ENCODE data around the gene SNX9. TPM values are rescaled to one million over a fixed set of nuclear protein-coding genes. Genes with fewer than 3 reads are reported as not detected.

SNX9 gene
- total RNA-seq, 1 donor from 2014 or later: 65.0 TPM

DNA sequence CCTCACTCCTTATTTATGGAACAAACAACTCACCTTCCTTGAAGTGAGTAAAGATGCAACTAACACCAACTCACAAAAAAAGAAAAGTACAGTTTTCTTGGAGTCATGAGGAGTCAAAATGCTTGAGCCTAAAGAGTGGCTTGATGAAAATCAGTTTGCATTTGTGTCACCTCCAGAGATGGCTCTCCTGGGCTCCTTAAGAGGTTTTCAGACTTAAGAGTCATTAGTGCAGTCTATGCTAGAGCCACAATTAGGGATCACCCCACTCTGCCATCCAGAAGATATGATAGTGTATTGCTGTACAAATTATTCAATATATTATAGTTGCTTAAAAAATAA lies 11.9 kb upstream of the SNX9 start:
- DNase-seq (ENCODE audit: extremely low spot score, unreplicated experiment): no peak
- Mint-ChIP-seq H3K4me3 (ENCODE audit: unreplicated experiment) (no peak overlapping the region), H3K36me3 (ENCODE audit: unreplicated experiment) (no peaks in the 10 kb centered on the region), H3K27me3 (ENCODE audit: unreplicated experiment) (no peaks in the 10 kb centered on the region), H3K27ac (ENCODE audit: unreplicated experiment) (no peak overlapping the region), H3K9me3 (ENCODE audit: unreplicated experiment) (peaks cover 13% of the 10 kb centered on the region), H3K4me1 (ENCODE audit: unreplicated experiment) (peaks cover 35% of the 10 kb centered on the region)
- TF ChIP-seq, protein P1, sequence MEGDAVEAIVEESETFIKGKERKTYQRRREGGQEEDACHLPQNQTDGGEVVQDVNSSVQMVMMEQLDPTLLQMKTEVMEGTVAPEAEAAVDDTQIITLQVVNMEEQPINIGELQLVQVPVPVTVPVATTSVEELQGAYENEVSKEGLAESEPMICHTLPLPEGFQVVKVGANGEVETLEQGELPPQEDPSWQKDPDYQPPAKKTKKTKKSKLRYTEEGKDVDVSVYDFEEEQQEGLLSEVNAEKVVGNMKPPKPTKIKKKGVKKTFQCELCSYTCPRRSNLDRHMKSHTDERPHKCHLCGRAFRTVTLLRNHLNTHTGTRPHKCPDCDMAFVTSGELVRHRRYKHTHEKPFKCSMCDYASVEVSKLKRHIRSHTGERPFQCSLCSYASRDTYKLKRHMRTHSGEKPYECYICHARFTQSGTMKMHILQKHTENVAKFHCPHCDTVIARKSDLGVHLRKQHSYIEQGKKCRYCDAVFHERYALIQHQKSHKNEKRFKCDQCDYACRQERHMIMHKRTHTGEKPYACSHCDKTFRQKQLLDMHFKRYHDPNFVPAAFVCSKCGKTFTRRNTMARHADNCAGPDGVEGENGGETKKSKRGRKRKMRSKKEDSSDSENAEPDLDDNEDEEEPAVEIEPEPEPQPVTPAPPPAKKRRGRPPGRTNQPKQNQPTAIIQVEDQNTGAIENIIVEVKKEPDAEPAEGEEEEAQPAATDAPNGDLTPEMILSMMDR (IDR thresholded peaks at IDR 0.05): no peak

DNA sequence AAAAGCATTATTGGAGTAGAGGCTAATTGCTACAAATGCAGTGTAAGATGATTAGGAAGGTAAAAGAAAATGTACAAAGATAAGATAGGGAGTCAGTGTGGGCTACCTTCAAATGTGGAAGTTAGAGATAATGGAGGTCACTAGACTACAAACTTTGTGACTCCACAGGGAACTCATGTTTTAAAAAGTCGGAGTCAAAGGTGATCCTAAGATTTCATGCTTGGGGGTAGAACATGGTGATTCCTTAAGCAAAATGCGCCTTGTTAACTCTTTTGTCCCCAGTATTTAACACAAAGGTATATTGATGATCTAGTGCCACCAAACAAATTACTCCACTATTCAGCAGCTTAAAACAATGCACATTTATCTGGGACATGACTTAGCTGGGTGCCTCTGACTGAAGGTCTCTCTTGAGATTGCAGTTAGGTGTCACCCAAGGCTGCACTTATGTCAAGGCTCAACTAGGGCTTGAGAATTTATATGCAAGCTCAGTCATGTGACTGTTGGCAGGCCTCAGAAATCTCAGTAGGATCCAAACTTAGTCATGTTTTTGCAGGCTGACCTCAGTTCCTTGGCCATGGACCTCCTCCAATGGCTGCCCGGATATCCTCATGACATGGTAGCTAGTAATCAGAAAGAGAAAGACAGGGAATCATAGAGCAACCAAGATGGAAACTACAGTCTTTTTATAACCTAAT lies 11.4 kb upstream of the SNX9 start:
- peaks cover 35% of the 10 kb centered on the region for H3K4me1 Mint-ChIP-seq (ENCODE audit: unreplicated experiment)
- TF ChIP-seq, protein P1 (IDR thresholded peaks at IDR 0.05): no peak
- H3K36me3 Mint-ChIP-seq (ENCODE audit: unreplicated experiment): no peaks in the 10 kb centered on the region
- no peak overlapping the region for H3K27ac Mint-ChIP-seq (ENCODE audit: unreplicated experiment)
- H3K4me3 Mint-ChIP-seq (ENCODE audit: unreplicated experiment): no peak overlapping the region
- H3K27me3 Mint-ChIP-seq (ENCODE audit: unreplicated experiment): no peaks in the 10 kb centered on the region
- no peak for DNase-seq (ENCODE audit: extremely low spot score, unreplicated experiment)
- H3K9me3 Mint-ChIP-seq (ENCODE audit: unreplicated experiment): peaks cover 13% of the 10 kb centered on the region

DNA sequence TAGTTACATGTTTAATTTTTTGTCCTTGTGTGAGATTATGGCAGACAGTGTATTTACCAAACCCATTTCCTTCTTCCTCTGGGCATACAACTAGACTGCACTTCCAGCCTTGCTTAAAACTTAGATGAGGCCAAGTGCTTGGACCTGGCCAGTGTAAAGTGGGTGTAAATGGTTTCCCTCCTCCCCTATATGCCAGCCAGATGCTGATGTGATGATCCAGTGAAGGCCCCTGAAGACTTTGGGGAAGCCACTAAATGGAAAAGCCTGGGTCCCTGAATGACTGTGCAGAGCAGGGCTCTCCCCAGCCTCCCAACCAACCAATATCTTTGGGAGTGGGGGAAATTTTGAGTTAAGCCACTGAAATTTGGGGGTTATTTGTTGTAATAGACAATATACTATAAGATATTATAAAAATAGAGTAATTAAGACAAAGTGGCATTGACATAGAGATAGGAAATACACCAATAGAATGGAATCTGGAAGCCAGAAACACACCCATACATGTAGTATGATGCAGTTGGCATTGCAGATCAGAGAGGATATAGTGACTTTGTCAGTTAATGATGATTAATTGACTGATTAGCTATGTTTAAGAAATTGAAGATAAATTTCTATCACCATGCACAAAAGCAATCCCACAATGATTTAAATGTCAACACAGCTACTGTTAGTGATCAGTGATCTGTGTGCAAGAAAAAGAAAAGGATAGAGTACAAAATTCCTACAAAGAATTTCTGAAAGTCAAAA lies 10.4 kb upstream of the SNX9 start:
- Mint-ChIP-seq H3K27ac (ENCODE audit: unreplicated experiment) (peak overlapping the region; percentile 90), H3K36me3 (ENCODE audit: unreplicated experiment) (no peaks in the 10 kb centered on the region), H3K27me3 (ENCODE audit: unreplicated experiment) (no peaks in the 10 kb centered on the region), H3K9me3 (ENCODE audit: unreplicated experiment) (peaks cover 13% of the 10 kb centered on the region), H3K4me3 (ENCODE audit: unreplicated experiment) (no peak overlapping the region), H3K4me1 (ENCODE audit: unreplicated experiment) (peaks cover 28% of the 10 kb centered on the region)
- TF ChIP-seq, protein P1 (IDR thresholded peaks at IDR 0.05): no peak
- DNase-seq (ENCODE audit: extremely low spot score, unreplicated experiment): no peak

DNA sequence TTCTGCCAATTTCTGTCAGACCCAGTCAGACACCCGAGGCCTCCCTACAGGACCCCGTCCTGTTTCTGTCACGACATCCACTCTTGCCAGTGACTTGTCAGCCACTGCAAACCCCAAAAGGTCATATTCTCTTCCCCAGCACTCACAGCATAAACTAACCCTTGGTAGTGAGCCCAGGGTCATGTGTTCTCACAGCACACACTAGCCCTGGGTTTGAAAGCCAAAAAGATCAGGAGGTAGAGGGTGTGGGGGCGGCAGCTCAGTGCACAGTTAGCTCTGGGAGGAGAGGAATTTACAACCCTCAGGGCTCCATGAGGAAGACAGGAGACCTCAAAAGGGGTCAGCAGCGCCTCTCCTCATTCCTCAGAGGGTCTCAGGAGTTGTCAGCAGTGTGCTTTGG lies 9.9 kb upstream of the SNX9 start:
- H3K27ac Mint-ChIP-seq (ENCODE audit: unreplicated experiment): peak overlapping the region; percentile 90

More for the DNA sequence above, 9.9 kb upstream of the SNX9 start:
- peaks cover 13% of the 10 kb centered on the region for H3K9me3 Mint-ChIP-seq (ENCODE audit: unreplicated experiment)
- H3K36me3 Mint-ChIP-seq (ENCODE audit: unreplicated experiment): no peaks in the 10 kb centered on the region
- H3K4me3 Mint-ChIP-seq (ENCODE audit: unreplicated experiment): no peak overlapping the region
- peaks cover 28% of the 10 kb centered on the region for H3K4me1 Mint-ChIP-seq (ENCODE audit: unreplicated experiment)
- TF ChIP-seq, protein P1 (IDR thresholded peaks at IDR 0.05): no peak
- no peak for DNase-seq (ENCODE audit: extremely low spot score, unreplicated experiment)
- no peaks in the 10 kb centered on the region for H3K27me3 Mint-ChIP-seq (ENCODE audit: unreplicated experiment)
